K562 (cell line): ENCODE results near the gene TCAP. TPM values are rescaled to one million over a fixed set of nuclear protein-coding genes. Genes with fewer than 3 reads are reported as not detected.

Source experiments
- ATAC-seq: fragments of 200-7000 bp; cut with Tn5 transposase; 3 replicates; pipeline ENCODE4 v1.9.1; 2020; ENCODE audit warnings: moderate library complexity
- BruUV-seq: library from RNA; stranded (reverse); fragments of 400-500 nt; replicated peaks from 2 replicates; lab custom pipeline; 2021; lab: Mats Ljungman, UMichigan
- CTCF ChIA-PET: fragments of 300-600 bp; formaldehyde crosslinking; extraction: SDS; loops from one replicate; lab custom pipeline; 2021; ENCODE audit warnings: low intra/inter-chr PET ratio; lab: Yijun Ruan, JAX
- POLR2A ChIA-PET: fragments of 300-600, 350-650 bp; sonication (Branson Sonifier 250); formaldehyde crosslinking; extraction: SDS; loops from one replicate; lab custom pipeline; 2021; ENCODE audit warnings: antibody characterized with exemption, inconsistent platforms; lab: Yijun Ruan, JAX
- DNase-seq, 4 experiments: peaks; one replicate each; pipeline versions ENCODE4 v3.0.0 to v3.0.0-alpha.2; 2011 to 2018; ENCODE audit warnings: low spot score in 3 of 4, mixed read lengths in 3 of 4; ENCODE audit errors: extremely low read depth in 1 of 4
- FAIRE-seq: peaks from 2 replicates; lab custom pipeline; 2011; peaks lifted over from hg19 to GRCh38; lab: Jason Lieb, UNC
- H2AFZ ChIP-seq: 2 replicates; pipeline ENCODE4 v1.6.0; 2011; ENCODE audit warnings: low read depth, low read length, control low read depth, inconsistent platforms
- H3K27ac ChIP-seq: fragments of 200-600 bp; 3 replicates; pipeline ENCODE4 v1.8.0; 2011; ENCODE audit warnings: low read depth, mild to moderate bottlenecking, control low read depth, inconsistent platforms, low read length, moderate library complexity, mixed read lengths; ENCODE audit errors: extremely low read depth
- H3K27me3 ChIP-seq, 2 experiments: fragments of 300-600 bp in 1 of 2; 2 replicates in 1 of 2; 3 replicates in 1 of 2; pipeline versions ENCODE4 v1.6.0 to v1.8.0; 2011; ENCODE audit warnings: inconsistent platforms in 2 of 2, low read length in 2 of 2, mild to moderate bottlenecking in 1 of 2, mixed read lengths in 1 of 2, moderate library complexity in 1 of 2; ENCODE audit not compliant: control insufficient read depth in 2 of 2, insufficient read depth in 2 of 2
- H3K36me3 ChIP-seq: fragments of 300-600 bp; 3 replicates; pipeline ENCODE4 v1.8.0; 2011; ENCODE audit warnings: mild to moderate bottlenecking, low read length, inconsistent platforms; ENCODE audit not compliant: control insufficient read depth, insufficient read depth
- H3K4me1 ChIP-seq, 2 experiments: fragments of 200-600 bp in 1 of 2; replicated peaks in 1 of 2; 2 replicates in 1 of 2; 3 replicates in 1 of 2; pipeline versions ENCODE4 v1.5.1 to v1.8.0; 2011; ENCODE audit warnings: inconsistent platforms in 2 of 2, low read length in 2 of 2, mild to moderate bottlenecking in 1 of 2, mixed read lengths in 1 of 2, moderate library complexity in 1 of 2; ENCODE audit not compliant: control insufficient read depth in 2 of 2, insufficient read depth in 2 of 2
- H3K4me2 ChIP-seq: 2 replicates; pipeline ENCODE4 v1.6.1; 2011; ENCODE audit warnings: low read length, control low read depth, inconsistent platforms, mixed read lengths; ENCODE audit not compliant: insufficient read depth
- H3K4me3 ChIP-seq: fragments of 200-600 bp; sonication (generic), shearing (Covaris generic); 2 replicates; pipeline ENCODE4 v1.5.1; 2016; ENCODE audit warnings: control low read depth, inconsistent platforms
- H3K79me2 ChIP-seq: fragments of 200-600 bp; 3 replicates; pipeline ENCODE4 v1.8.0; 2011; ENCODE audit warnings: low read length, inconsistent platforms; ENCODE audit not compliant: control insufficient read depth, insufficient read depth
- H3K9ac ChIP-seq, 2 experiments: 2 replicates each; pipeline versions ENCODE4 v1.6.0 to v1.6.1; 2011; ENCODE audit warnings: low read depth in 2 of 2, low read length in 2 of 2, control low read depth in 1 of 2, inconsistent platforms in 1 of 2, mild to moderate bottlenecking in 1 of 2, mixed read lengths in 1 of 2; ENCODE audit not compliant: insufficient read depth in 1 of 2
- H3K9me1 ChIP-seq: one replicate; pipeline ENCODE4 v1.6.0; 2011; ENCODE audit warnings: inconsistent platforms, mild to moderate bottlenecking, low read length, moderate library complexity; ENCODE audit not compliant: control insufficient read depth, insufficient read depth
- H3K9me3 ChIP-seq: replicated peaks from 2 replicates; pipeline ENCODE4 v1.5.1; 2011; ENCODE audit warnings: low read depth, low read length, inconsistent platforms; ENCODE audit not compliant: control insufficient read depth, insufficient read depth
- H4K20me1 ChIP-seq: replicated peaks from 2 replicates; pipeline ENCODE4 v1.6.1; 2011; ENCODE audit warnings: low read length, inconsistent platforms, mixed read lengths; ENCODE audit not compliant: control insufficient read depth, insufficient read depth
- FOXP4 ChIP-seq: sonication (generic); formaldehyde crosslinking; IDR thresholded peaks from 2 replicates; pipeline ENCODE4 v1.8.0; 2022; ENCODE audit warnings: mild to moderate bottlenecking, missing genetic modification reagents, borderline replicate concordance
- GATAD2B ChIP-seq: fragments of 450-650 bp; IDR thresholded peaks from 2 replicates; pipeline ENCODE4 v1.6.1; 2017; ENCODE audit warnings: mild to moderate bottlenecking, borderline replicate concordance
- MECOM ChIP-seq: fragments of 250-450 bp; sonication (Bioruptor Pico); IDR thresholded peaks from 2 replicates; pipeline ENCODE4 v1.8.0; 2022; ENCODE audit warnings: inconsistent platforms
- ZBTB34 ChIP-seq: fragments of 250-450 bp; sonication (Bioruptor Pico); IDR thresholded peaks from 2 replicates; pipeline ENCODE4 v1.8.0; 2021; ENCODE audit warnings: mild to moderate bottlenecking, moderate library complexity
- ZNF184 ChIP-seq: sonication (generic); formaldehyde crosslinking; IDR thresholded peaks from 2 replicates; pipeline ENCODE4 v1.5.0; 2020; ENCODE audit warnings: missing genetic modification reagents
- WGBS: fragments of 100-300 bp; shearing (Covaris generic); methylation state at CpG from one replicate; pipeline ENCODE4 v1.1.6; 2016; ENCODE audit warnings: low coverage, mixed read lengths; ENCODE audit not compliant: insufficient coverage; ENCODE audit errors: missing lambda C conversion rate; 5-methylcytosine and 5-hydroxymethylcytosine counted together
- in situ Hi-C: fragments of 300-500 bp; cut with MboI; formaldehyde crosslinking; loops from 4 replicates; pipeline ENCODE4 v1.15.0; 2018; ENCODE audit warnings: inconsistent platforms, mixed read lengths
- intact Hi-C: fragments of 100-400 bp; cut with micrococcal nuclease; formaldehyde crosslinking; loops from 2 replicates; pipeline ENCODE4 v1.14.2; 2022
- polyA plus RNA-seq, 8 experiments: library from polyadenylated mRNA; depleted of rRNA in 4 of 8; stranded (reverse) in 5 of 8; unstranded in 3 of 8; fragments of >200 nt; fragmentation: Nextera tagmentation in 2 of 8; fragmentation: Illumina TruSeq in 1 of 8; extraction: Ambion mirVana in 2 of 8; extraction: Trizol in 1 of 8; gene quantifications; 2 replicates each; pipeline versions ENCODE4 v1.2.1 to v1.2.3, GENCODE V29; 2011 to 2014; ENCODE audit warnings: inconsistent platforms in 1 of 8, missing spikeins in 1 of 8
- total RNA-seq, 7 experiments: library from RNA; depleted of rRNA in 6 of 7; stranded (reverse); fragments of >200 nt in 6 of 7; fragmentation: Illumina TruSeq in 2 of 7; extraction: Trizol in 2 of 7; gene quantifications; 2 replicates each; pipeline versions ENCODE4 v1.2.1 to v1.2.3, GENCODE V29; 2011 to 2021; ENCODE audit warnings: low replicate concordance in 1 of 7

TCAP gene
- total and polyA plus RNA-seq, 9 of the 15 experiments (the other 6 are each of a cell fraction or from before 2014, with no cell fraction given) = 0.33 to 1.4 (median 0.82) TPM; not detected in 2

- 24% methylated on average over 12 of the region's 12 CpGs for WGBS
- Histone ChIP-seq H3K79me2 (no peaks in the 10 kb centered on the region), H2AFZ (no peak overlapping the region)
Measured at GRCh38 chr17:39702901-39703893, 38.0 kb downstream of the TCAP start.

More at GRCh38 chr17:39702901-39703893, 38.0 kb downstream of the TCAP start:
- no peaks in the 10 kb centered on the region for H3K9me1 ChIP-seq
- no peak for DNase-seq
- H3K36me3 ChIP-seq = no peaks in the 10 kb centered on the region
- peaks cover 0 to 26% of the 10 kb centered on the region in 2 experiments; a peak in 3 of 5 replicates for H3K4me1 ChIP-seq
- no peak overlapping the region for H3K4me3 ChIP-seq
- H3K9me3 ChIP-seq = no peaks in the 10 kb centered on the region
- TF ChIP-seq MECOM (CRISPR knock-in tag) = no peak
- TF ChIP-seq GATAD2B = no peak
- no peak for TF ChIP-seq FOXP4 (CRISPR knock-in tag)
- TF ChIP-seq ZNF184 = no peak
- no peak for TF ChIP-seq ZBTB34 (CRISPR knock-in tag)
- no peaks in the 10 kb centered on the region; a peak in 1 of 5 replicates for H3K27me3 ChIP-seq
- H4K20me1 ChIP-seq = no peaks in the 10 kb centered on the region; the same call in 1 of the 2 replicates
- CTCF ChIA-PET = no interaction called here
- peak overlapping the region in 1 of 2 experiments; percentile 14; a peak in 1 of 4 replicates for H3K9ac ChIP-seq
- FAIRE-seq = no peak
- POLR2A ChIA-PET = interaction anchor here (0.6 to 2.0 kb wide), 3 partner anchors 14 to 140 kb away, joined by 3 to 10 read pairs (median 3); partner anchors contain the start of gene PGAP3
- intact Hi-C loops (no loop called here), in situ Hi-C loops (no loop called here)
- no peak overlapping the region for H3K27ac ChIP-seq
- no peak overlapping the region for H3K4me2 ChIP-seq
- BruUV-seq = no TSS peak
- ATAC-seq = peak; percentile 32; the same call in 2 of the 3 replicates
